ENCODE results near the gene LRP5.

The LRP5 gene

GRCh38 chr11:68309621-68310185 lies 2.7 kb upstream of the LRP5 start:
- Histone ChIP-seq H3K36me3 (ENCODE audit: control insufficient read depth in 1 of 2, insufficient read depth in 2 of 2, low read depth in 1 of 2, low read length in 2 of 2) (no peaks in the 10 kb centered on the region), H3K79me1 (replicated peaks; ENCODE audit: low read length, poor library complexity, severe bottlenecking) (peaks cover 3% of the 10 kb centered on the region), H3K14ac (ENCODE audit: low read length in 2 of 2) (no peak overlapping the region), H3K18ac (ENCODE audit: low read depth in 1 of 2, low read length in 2 of 2) (no peak overlapping the region), H3K4me2 (ENCODE audit: low read length, poor library complexity, severe bottlenecking) (no peak overlapping the region), H3K27ac (ENCODE audit: low read length, poor library complexity, severe bottlenecking) (no peak overlapping the region), H3K4ac (ENCODE audit: low read depth in 1 of 2, low read length in 2 of 2) (no peak overlapping the region), H4K91ac (ENCODE audit: low read length) (no peak overlapping the region), H2BK5ac (ENCODE audit: low read depth, low read length, poor library complexity, severe bottlenecking) (no peak overlapping the region), H3K23ac (ENCODE audit: low read length in 2 of 2) (no peak overlapping the region), H2BK12ac (ENCODE audit: low read length in 2 of 2) (no peak overlapping the region), H2AK5ac (ENCODE audit: low read length, severe bottlenecking) (no peak overlapping the region), H3K4me1 (ENCODE audit: control insufficient read depth, insufficient read depth, low read depth, low read length) (peaks cover 15% of the 10 kb centered on the region), H4K8ac (ENCODE audit: low read length) (no peak overlapping the region), H2BK15ac (ENCODE audit: low read depth, poor library complexity, severe bottlenecking) (no peak overlapping the region), H2AFZ (ENCODE audit: low read depth, low read length) (no peak overlapping the region), H3K27me3 (ENCODE audit: control insufficient read depth in 1 of 2, insufficient read depth in 1 of 2, low read length in 2 of 2) (no peaks in the 10 kb centered on the region), H3K9me3 (ENCODE audit: control insufficient read depth, low read length) (no peaks in the 10 kb centered on the region), H3K9ac (ENCODE audit: low read length) (no peak overlapping the region), H3K4me3 (ENCODE audit: insufficient read depth in 1 of 2, low read depth in 1 of 2, low read length in 2 of 2) (no peak overlapping the region), H2BK120ac (ENCODE audit: low read depth, low read length) (no peak overlapping the region)
- peak; percentile 9 for DNase-seq
- WGBS: 72% methylated on average over 2 of the region's 2 CpGs

DNA sequence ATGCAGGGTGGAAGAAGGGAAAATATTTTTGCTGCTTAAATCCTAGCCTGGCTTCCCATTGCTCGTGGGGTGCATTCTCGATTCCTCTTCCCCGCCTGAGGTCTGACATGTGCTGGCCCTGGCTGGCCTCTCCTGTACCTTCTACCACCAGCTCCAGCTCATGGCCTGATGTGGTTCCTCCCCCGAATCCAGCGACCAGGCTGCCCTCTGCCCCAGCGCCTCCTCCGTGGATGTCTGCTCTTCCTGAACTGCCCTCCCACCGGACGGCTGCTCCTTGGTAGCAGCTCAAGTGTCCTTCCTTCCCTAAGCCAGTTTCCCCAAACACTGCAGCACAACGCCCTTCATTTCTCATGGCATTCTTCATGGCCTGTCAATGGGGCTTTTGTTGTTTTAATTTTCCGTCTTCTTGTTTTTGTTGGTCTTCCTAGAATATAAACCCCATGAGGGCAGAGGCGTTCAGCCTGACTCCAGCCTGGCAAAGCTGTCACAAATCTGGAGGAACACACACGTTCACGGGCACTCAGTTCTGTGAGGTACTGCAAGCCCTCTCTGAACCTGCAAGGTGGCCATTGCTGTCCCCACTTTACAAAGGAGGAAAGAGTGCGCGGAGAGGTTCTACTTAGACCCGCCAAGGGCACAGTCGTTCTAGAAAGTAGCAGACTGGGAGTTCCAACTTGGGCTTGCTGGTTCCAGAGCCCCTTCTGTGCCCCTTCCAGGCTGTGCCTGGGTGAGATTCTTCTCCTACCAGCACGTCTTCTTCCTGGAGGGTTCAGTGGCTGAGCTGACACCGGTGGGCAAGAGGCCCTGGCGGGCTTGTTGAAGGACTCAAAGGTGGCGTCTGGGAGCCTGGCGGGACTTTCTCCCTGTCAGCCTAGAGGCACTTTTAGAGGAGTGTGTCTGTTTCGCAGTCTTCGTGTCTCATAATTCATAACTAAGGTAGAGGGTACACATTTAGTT lies 953 bp upstream of the LRP5 start:
- Histone ChIP-seq H2BK12ac (ENCODE audit: low read length in 2 of 2) (peak overlapping the region in 1 of 2 experiments; percentile 59), H3K27ac (ENCODE audit: low read length, poor library complexity, severe bottlenecking) (no peak overlapping the region), H4K8ac (ENCODE audit: low read length) (no peak overlapping the region), H3K4me3 (ENCODE audit: insufficient read depth in 1 of 2, low read depth in 1 of 2, low read length in 2 of 2) (no peak overlapping the region), H3K36me3 (ENCODE audit: control insufficient read depth in 1 of 2, insufficient read depth in 2 of 2, low read depth in 1 of 2, low read length in 2 of 2) (no peaks in the 10 kb centered on the region), H3K27me3 (ENCODE audit: control insufficient read depth in 1 of 2, insufficient read depth in 1 of 2, low read length in 2 of 2) (no peaks in the 10 kb centered on the region), H2BK5ac (ENCODE audit: low read depth, low read length, poor library complexity, severe bottlenecking) (no peak overlapping the region), H3K4me2 (ENCODE audit: low read length, poor library complexity, severe bottlenecking) (no peak overlapping the region), H3K9ac (ENCODE audit: low read length) (no peak overlapping the region), H3K4me1 (ENCODE audit: control insufficient read depth, insufficient read depth, low read depth, low read length) (peaks cover 28% of the 10 kb centered on the region), H3K4ac (ENCODE audit: low read depth in 1 of 2, low read length in 2 of 2) (peak overlapping the region in 1 of 2 experiments; percentile 57), H2BK15ac (ENCODE audit: low read depth, poor library complexity, severe bottlenecking) (no peak overlapping the region), H3K14ac (ENCODE audit: low read length in 2 of 2) (no peak overlapping the region), H2BK120ac (ENCODE audit: low read depth, low read length) (no peak overlapping the region), H2AFZ (ENCODE audit: low read depth, low read length) (no peak overlapping the region), H3K9me3 (ENCODE audit: control insufficient read depth, low read length) (no peaks in the 10 kb centered on the region), H4K91ac (ENCODE audit: low read length) (no peak overlapping the region), H3K18ac (ENCODE audit: low read depth in 1 of 2, low read length in 2 of 2) (peak overlapping the region in 1 of 2 experiments; percentile 69), H2AK5ac (ENCODE audit: low read length, severe bottlenecking) (no peak overlapping the region), H3K23ac (ENCODE audit: low read length in 2 of 2) (no peak overlapping the region), H3K79me1 (replicated peaks; ENCODE audit: low read length, poor library complexity, severe bottlenecking) (peaks cover 6% of the 10 kb centered on the region)
- peak; percentile 13 for DNase-seq
- whole genome bisulfite sequencing: 77% methylated on average over 23 of the region's 25 CpGs

DNA sequence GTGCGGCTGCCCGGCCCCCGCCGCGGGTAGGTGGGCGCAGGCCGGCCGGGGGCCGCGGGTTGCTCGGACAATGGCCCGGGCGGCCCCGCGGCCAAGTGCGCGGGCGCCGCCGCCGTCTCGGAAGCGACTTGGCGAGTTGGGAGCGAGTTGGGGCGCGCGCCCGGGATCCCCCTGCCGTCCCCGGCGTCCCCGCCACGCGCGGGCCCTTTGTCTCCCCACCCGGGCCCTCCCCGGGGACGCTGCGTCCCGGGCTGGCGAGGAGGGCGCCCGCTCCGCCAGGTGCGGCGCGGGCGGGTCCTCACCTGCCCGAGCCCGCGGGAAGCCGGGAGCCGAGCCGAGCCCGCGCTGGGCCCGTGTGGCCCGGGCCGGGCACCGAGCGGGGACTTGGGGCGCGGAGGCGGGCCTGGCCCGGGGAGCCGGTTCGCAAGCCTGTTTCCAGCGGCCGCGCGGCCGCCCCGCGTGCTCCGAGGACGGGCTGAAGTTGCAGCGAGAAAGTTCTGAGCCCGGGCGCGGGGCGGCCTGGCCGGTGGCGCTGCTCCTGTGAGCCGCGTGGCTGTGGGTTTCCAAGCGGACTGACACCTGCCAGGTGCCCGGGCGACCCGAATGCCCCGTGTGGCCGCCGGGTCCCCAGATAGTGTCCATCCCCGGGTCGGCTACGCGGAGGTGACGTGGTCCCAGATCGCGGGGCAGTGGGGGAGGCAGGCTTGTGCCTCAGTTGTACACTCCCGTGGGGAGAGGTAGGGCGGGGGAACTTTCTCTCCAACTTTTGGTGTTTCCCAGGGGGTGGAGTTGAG lies 586 bp downstream of the LRP5 start:
- peak overlapping the region in 1 of 2 experiments; percentile 36 for H3K23ac ChIP-seq (ENCODE audit: low read length in 2 of 2)
- no peaks in the 10 kb centered on the region for H3K27me3 ChIP-seq (ENCODE audit: control insufficient read depth in 1 of 2, insufficient read depth in 1 of 2, low read length in 2 of 2)
- peak overlapping the region; percentile 63 to 92 for H3K18ac ChIP-seq (ENCODE audit: low read depth in 1 of 2, low read length in 2 of 2)
- H3K4me1 ChIP-seq (ENCODE audit: control insufficient read depth, insufficient read depth, low read depth, low read length): peaks cover 39% of the 10 kb centered on the region
- H2BK12ac ChIP-seq (ENCODE audit: low read length in 2 of 2): peak overlapping the region; percentile 3 to 57
- H3K9me3 ChIP-seq (ENCODE audit: control insufficient read depth, low read length): no peaks in the 10 kb centered on the region
- peak overlapping the region; percentile 87 for H2BK120ac ChIP-seq (ENCODE audit: low read depth, low read length)
- peak overlapping the region in 1 of 2 experiments; percentile 68 for H3K14ac ChIP-seq (ENCODE audit: low read length in 2 of 2)
- under 1% methylated on average over 72 of the region's 102 CpGs for WGBS
- H4K91ac ChIP-seq (ENCODE audit: low read length): peak overlapping the region; percentile 84
- peak overlapping the region; percentile 75 to 83 for H3K4me3 ChIP-seq (ENCODE audit: insufficient read depth in 1 of 2, low read depth in 1 of 2, low read length in 2 of 2)
- H3K4ac ChIP-seq (ENCODE audit: low read depth in 1 of 2, low read length in 2 of 2): peak overlapping the region; percentile 22 to 89
- peak overlapping the region; percentile 83 for H3K4me2 ChIP-seq (ENCODE audit: low read length, poor library complexity, severe bottlenecking)
- H3K9ac ChIP-seq (ENCODE audit: low read length): peak overlapping the region; percentile 82
- no peak overlapping the region for H2AK5ac ChIP-seq (ENCODE audit: low read length, severe bottlenecking)
- H2AFZ ChIP-seq (ENCODE audit: low read depth, low read length): no peak overlapping the region
- H2BK15ac ChIP-seq (ENCODE audit: low read depth, poor library complexity, severe bottlenecking): peak overlapping the region; percentile 100
- H4K8ac ChIP-seq (ENCODE audit: low read length): peak overlapping the region; percentile 82
- no peak overlapping the region for H2BK5ac ChIP-seq (ENCODE audit: low read depth, low read length, poor library complexity, severe bottlenecking)
- H3K27ac ChIP-seq (ENCODE audit: low read length, poor library complexity, severe bottlenecking): no peak overlapping the region
- H3K36me3 ChIP-seq (ENCODE audit: control insufficient read depth in 1 of 2, insufficient read depth in 2 of 2, low read depth in 1 of 2, low read length in 2 of 2): no peaks in the 10 kb centered on the region
- peaks cover 10% of the 10 kb centered on the region for H3K79me1 ChIP-seq (replicated peaks; ENCODE audit: low read length, poor library complexity, severe bottlenecking)
- DNase-seq: peak; percentile 28
